H1 (cell line): ENCODE measurements around the gene ZMIZ1. TPM values are rescaled to one million over a fixed set of nuclear protein-coding genes. Genes with fewer than 3 reads are reported as not detected.
A peak's percentile ranks its signal among the peaks of the same experiment; 100 is the strongest.

ENCODE experiments used
- CTCF ChIA-PET: fragments of 300-600 bp; sonication (Branson Sonifier 250); formaldehyde crosslinking; loops from one replicate; lab custom pipeline; 2021; ENCODE audit not compliant: partially characterized antibody; lab: Charles Lee
- POLR2A ChIA-PET: fragments of 300-600 bp; sonication (Branson Sonifier 250); formaldehyde crosslinking; loops from one replicate; lab custom pipeline; 2021; ENCODE audit warnings: inconsistent platforms; ENCODE audit not compliant: partially characterized antibody; lab: Charles Lee
- DNase-seq, 2 experiments: peaks; one replicate each; pipeline versions ENCODE4 v3.0.0 to v3.0.0-alpha.2; 2010 to 2022; ENCODE audit warnings: low spot score in 2 of 2, low read depth in 1 of 2, mixed read lengths in 1 of 2
- FAIRE-seq: peaks from 2 replicates; lab custom pipeline; 2011; peaks lifted over from hg19 to GRCh38; lab: Jason Lieb, UNC
- H2AFZ ChIP-seq: 2 replicates; pipeline ENCODE4 v1.8.1; 2012; ENCODE audit warnings: low read length, inconsistent platforms
- H2AK5ac ChIP-seq: 2 replicates; pipeline ENCODE4 v1.6.1; 2013; ENCODE audit warnings: low read depth, low read length
- H2BK120ac ChIP-seq: replicated peaks from 2 replicates; pipeline ENCODE3; 2013; ENCODE audit warnings: low read depth, low read length, inconsistent platforms
- H2BK12ac ChIP-seq: 2 replicates; pipeline ENCODE4 v1.6.1; 2013; ENCODE audit warnings: low read depth, low read length
- H2BK15ac ChIP-seq: 2 replicates; pipeline ENCODE4 v1.6.1; 2013; ENCODE audit warnings: low read length
- H2BK20ac ChIP-seq: 2 replicates; pipeline ENCODE4 v1.6.1; 2013; ENCODE audit warnings: low read length
- H2BK5ac ChIP-seq: 2 replicates; pipeline ENCODE4 v1.6.1; 2013; ENCODE audit warnings: low read depth, low read length
- H3K14ac ChIP-seq: 2 replicates; pipeline ENCODE4 v1.6.1; 2013; ENCODE audit warnings: inconsistent platforms; ENCODE audit not compliant: insufficient read length
- H3K18ac ChIP-seq: 2 replicates; pipeline ENCODE4 v1.6.1; 2013; ENCODE audit warnings: low read length; ENCODE audit errors: extremely low read depth
- H3K23ac ChIP-seq: 2 replicates; pipeline ENCODE4 v1.6.1; 2013; ENCODE audit warnings: inconsistent platforms; ENCODE audit not compliant: insufficient read length
- H3K23me2 ChIP-seq: 2 replicates; pipeline ENCODE4 v1.6.1; 2013; ENCODE audit warnings: low read depth, low read length
- H3K27ac ChIP-seq: 2 replicates; pipeline ENCODE4 v1.6.1; 2011; ENCODE audit warnings: low read depth, low read length, inconsistent platforms
- H3K27me3 ChIP-seq, 4 experiments: replicated peaks in 1 of 4; 1 replicate in 1 of 4; 2 replicates in 3 of 4; pipeline versions ENCODE4 v1.6.1 to v1.8.1; 2011 to 2013; ENCODE audit warnings: low read length in 3 of 4, mild to moderate bottlenecking in 3 of 4, inconsistent platforms in 2 of 4, mixed read lengths in 2 of 4, moderate library complexity in 1 of 4; ENCODE audit not compliant: control insufficient read depth in 3 of 4, insufficient read depth in 3 of 4; ENCODE audit errors: extremely low read depth in 1 of 4
- H3K36me3 ChIP-seq, 4 experiments: 2 replicates each; pipeline versions ENCODE4 v1.6.1 to v1.8.1; 2011 to 2013; ENCODE audit warnings: mild to moderate bottlenecking in 4 of 4, low read length in 3 of 4, moderate library complexity in 2 of 4, control low read depth in 1 of 4, inconsistent platforms in 1 of 4; ENCODE audit not compliant: insufficient read depth in 4 of 4, control insufficient read depth in 2 of 4
- H3K4ac ChIP-seq: replicated peaks from 2 replicates; pipeline ENCODE3; 2013; ENCODE audit warnings: low read length, low read depth, mixed read lengths, inconsistent platforms; ENCODE audit not compliant: insufficient read length
- H3K4me1 ChIP-seq, 4 experiments: replicated peaks in 1 of 4; 1 replicate in 1 of 4; 2 replicates in 3 of 4; pipeline versions ENCODE4 v1.6.1 to v1.8.1; 2011 to 2013; ENCODE audit warnings: low read length in 3 of 4, inconsistent platforms in 2 of 4, mixed read lengths in 1 of 4; ENCODE audit not compliant: insufficient read depth in 4 of 4, control insufficient read depth in 3 of 4
- H3K4me2 ChIP-seq, 2 experiments: 2 replicates each; pipeline versions ENCODE4 v1.6.1 to v1.8.1; 2011 to 2013; ENCODE audit warnings: low read depth in 2 of 2, low read length in 2 of 2, control low read depth in 1 of 2, inconsistent platforms in 1 of 2, mild to moderate bottlenecking in 1 of 2; ENCODE audit not compliant: insufficient read depth in 1 of 2
- H3K4me3 ChIP-seq, 4 experiments: fragments of 200-600, 300-600 bp in 1 of 4; sonication (generic), shearing (Covaris generic), sonication (Bioruptor Twin) in 1 of 4; 2 replicates each; pipeline versions ENCODE4 v1.5.1 to v1.8.1; 2011 to 2016; ENCODE audit warnings: low read length in 4 of 4, low read depth in 3 of 4, control low read depth in 2 of 4, inconsistent platforms in 2 of 4, mild to moderate bottlenecking in 2 of 4, mixed read lengths in 1 of 4, moderate library complexity in 1 of 4; ENCODE audit not compliant: insufficient read depth in 2 of 4; ENCODE audit errors: extremely low read depth in 1 of 4
- H3K56ac ChIP-seq: replicated peaks from 2 replicates; pipeline ENCODE3; 2013; ENCODE audit warnings: low read depth, mild to moderate bottlenecking, mixed read lengths, low read length, inconsistent platforms; ENCODE audit not compliant: insufficient read length
- H3K79me1 ChIP-seq: 2 replicates; pipeline ENCODE4 v1.6.1; 2013; ENCODE audit warnings: low read depth, low read length, control low read depth
- H3K79me2 ChIP-seq, 2 experiments: 2 replicates each; pipeline versions ENCODE4 v1.6.1 to v1.8.1; 2012 to 2013; ENCODE audit warnings: low read length in 2 of 2, mild to moderate bottlenecking in 2 of 2, inconsistent platforms in 1 of 2; ENCODE audit not compliant: insufficient read depth in 2 of 2, control insufficient read depth in 1 of 2
- H3K9ac ChIP-seq, 4 experiments: replicated peaks in 1 of 4; 1 replicate in 1 of 4; 2 replicates in 3 of 4; pipeline versions ENCODE4 v1.6.1 to v1.8.1; 2011 to 2013; ENCODE audit warnings: low read depth in 3 of 4, low read length in 3 of 4, control low read depth in 2 of 4, mild to moderate bottlenecking in 2 of 4, moderate library complexity in 2 of 4, inconsistent platforms in 1 of 4; ENCODE audit errors: extremely low read depth in 1 of 4
- H3K9me3 ChIP-seq, 2 experiments: 2 replicates each; pipeline versions ENCODE4 v1.6.1 to v1.8.1; 2012 to 2013; ENCODE audit warnings: mild to moderate bottlenecking in 2 of 2, moderate library complexity in 2 of 2, control low read depth in 1 of 2, inconsistent platforms in 1 of 2, low read depth in 1 of 2, low read length in 1 of 2, mixed read lengths in 1 of 2; ENCODE audit not compliant: insufficient read depth in 2 of 2
- H4K20me1 ChIP-seq, 2 experiments: replicated peaks in 1 of 2; 2 replicates each; pipeline versions ENCODE3 to v1.8.1; 2011 to 2013; ENCODE audit warnings: inconsistent platforms in 2 of 2, low read length in 2 of 2, mild to moderate bottlenecking in 1 of 2; ENCODE audit not compliant: insufficient read depth in 2 of 2, control insufficient read depth in 1 of 2
- H4K5ac ChIP-seq: 2 replicates; pipeline ENCODE4 v1.6.1; 2013; ENCODE audit warnings: low read length, low read depth, mixed read lengths, inconsistent platforms; ENCODE audit not compliant: insufficient read length
- H4K8ac ChIP-seq: 2 replicates; pipeline ENCODE4 v1.8.0; 2013; ENCODE audit warnings: mild to moderate bottlenecking, moderate library complexity, low read length, inconsistent platforms; ENCODE audit not compliant: insufficient read depth; ENCODE audit errors: extremely low read depth
- H4K91ac ChIP-seq: replicated peaks from 2 replicates; pipeline ENCODE3; 2013; ENCODE audit warnings: low read length, mixed read lengths, inconsistent platforms; ENCODE audit not compliant: insufficient read length
- ASH2L ChIP-seq: fragments of 200-600, 300-600 bp; sonication (generic); IDR thresholded peaks from one replicate; pipeline ENCODE4 v1.7.1; 2017; ENCODE audit warnings: low read length
- BACH1 ChIP-seq: IDR thresholded peaks from 2 replicates; pipeline ENCODE4 v1.6.1; 2012; ENCODE audit warnings: low read length, improper control_type of control experiment
- CBX8 ChIP-seq: fragments of 300-800, 300-1000 bp; sonication (generic); IDR thresholded peaks from 2 replicates; pipeline ENCODE4 v1.7.1; 2016; ENCODE audit warnings: low read depth, low read length, borderline replicate concordance
- CREB1 ChIP-seq: IDR thresholded peaks from 2 replicates; pipeline ENCODE4 v1.6.1; 2012; ENCODE audit warnings: inconsistent platforms
- EZH2 ChIP-seq: fragments of 200-600 bp; sonication (generic); IDR thresholded peaks from 2 replicates; pipeline ENCODE4 v1.7.1; 2012; ENCODE audit warnings: low read depth, mild to moderate bottlenecking, moderate library complexity, low read length, inconsistent platforms; ENCODE audit not compliant: severe bottlenecking
- GTF2F1 ChIP-seq: IDR thresholded peaks from 2 replicates; pipeline ENCODE4 v1.6.1; 2012; ENCODE audit warnings: low read depth, low read length, improper control_type of control experiment, borderline replicate concordance
- HDAC6 ChIP-seq: IDR thresholded peaks from one replicate; pipeline ENCODE4 v1.7.1; 2012; ENCODE audit warnings: low read depth, mild to moderate bottlenecking, inconsistent platforms, low read length, moderate library complexity
- KDM1A ChIP-seq: fragments of 200-600, 300-600 bp; sonication (generic); IDR thresholded peaks from 2 replicates; pipeline ENCODE4 v1.7.1; 2016; ENCODE audit warnings: mild to moderate bottlenecking, low read length, borderline replicate concordance
- SAP30 ChIP-seq: fragments of 300-600 bp; sonication (generic); IDR thresholded peaks from 2 replicates; pipeline ENCODE4 v1.7.1; 2012; ENCODE audit warnings: low read length, moderate library complexity, mild to moderate bottlenecking, inconsistent platforms; ENCODE audit not compliant: insufficient read depth, insufficient replicate concordance
- SRF ChIP-seq: IDR thresholded peaks from 2 replicates; pipeline ENCODE4 v1.6.1; 2011; ENCODE audit warnings: mild to moderate bottlenecking, low read depth, low read length, moderate library complexity
- TAF7 ChIP-seq: optimal IDR thresholded peaks from 2 replicates; pipeline ENCODE3; 2011; ENCODE audit warnings: low read depth, mild to moderate bottlenecking, inconsistent platforms, low read length, moderate library complexity, borderline replicate concordance
- TCF12 ChIP-seq: IDR thresholded peaks from 2 replicates; pipeline ENCODE4 v1.6.1; 2011; ENCODE audit warnings: low read depth, mild to moderate bottlenecking, low read length
- WGBS, 2 experiments: shearing (Covaris generic) in 1 of 2; methylation state at CpG; one replicate each; pipeline versions ENCODE4 v1.1.6 to v1.1.7; 2013 to 2015; ENCODE audit warnings: low lambda C conversion rate in 2 of 2, mixed read lengths in 2 of 2, inconsistent platforms in 1 of 2, low coverage in 1 of 2, missing lambda C conversion rate in 1 of 2; ENCODE audit not compliant: insufficient replicate concordance in 2 of 2, insufficient coverage in 1 of 2, insufficient read length in 1 of 2; ENCODE audit errors: extremely low coverage in 1 of 2, missing lambda C conversion rate in 1 of 2; 5-methylcytosine and 5-hydroxymethylcytosine counted together
- polyA plus RNA-seq, 7 experiments: library from polyadenylated mRNA; depleted of rRNA in 3 of 7; stranded (reverse) in 5 of 7; unstranded in 2 of 7; fragments of >200 nt in 5 of 7; fragments of 200-250 nt in 2 of 7; gene quantifications; 1 replicate in 5 of 7; 2 replicates in 1 of 7; 4 replicates in 1 of 7; pipeline versions ENCODE4 v1.2.1 to v1.2.3, GENCODE V29; 2011 to 2013; ENCODE audit warnings: missing spikeins in 2 of 7, mixed read lengths in 2 of 7
- total RNA-seq: library from RNA; stranded (reverse); fragmentation: NEBNext Ultra II Directional; extraction: Animal tissue kit (Norgen Biotek cat#: 25700); gene quantifications from 2 replicates; pipeline ENCODE4 v1.2.1, GENCODE V29; 2021
- TF ChIP-seq, protein P1 (sequence below): IDR thresholded peaks from 2 replicates; pipeline ENCODE4 v1.6.1; 2012; ENCODE audit warnings: inconsistent platforms

Gene ZMIZ1
- total and polyA plus RNA-seq, 2 of the 8 experiments (the other 6 are each of a cell fraction or from before 2014, with no cell fraction given), result 8.1 to 28.0 TPM

DNA sequence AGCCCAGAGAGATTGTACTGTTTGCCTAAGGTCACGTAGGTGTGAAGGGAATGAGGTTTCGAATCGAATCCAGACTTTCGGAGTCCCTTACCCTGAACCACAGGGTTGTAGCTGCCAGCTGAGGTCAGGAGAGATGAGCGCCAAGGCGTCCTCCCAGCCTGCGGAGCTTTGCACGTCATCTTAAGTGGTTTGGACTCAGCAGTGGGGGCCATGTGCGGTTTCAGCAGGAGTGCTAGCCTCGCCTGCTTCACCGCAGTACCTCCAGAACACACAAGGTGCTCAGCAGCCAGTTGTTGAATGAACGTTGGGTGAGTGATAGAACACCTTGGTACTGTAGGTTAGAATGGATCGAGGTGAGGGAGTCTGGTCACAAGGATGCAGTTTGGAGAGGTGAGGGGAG lies 203.6 kb downstream of the ZMIZ1 start:
- no peak overlapping the region for H3K4me3 ChIP-seq
- FAIRE-seq, result no peak
- H3K4ac ChIP-seq, result no peak overlapping the region
- peaks cover 6% of the 10 kb centered on the region; the same call in 1 of the 2 replicates for H3K79me1 ChIP-seq
- H4K91ac ChIP-seq, result no peak overlapping the region
- H3K9ac ChIP-seq, result no peak overlapping the region
- ChIA-PET CTCF (interaction anchor here (1.1 to 2.2 kb wide), 3 partner anchors 15 to 215 kb away, joined by 4 to 7 read pairs (median 5); no protein-coding TSS in a partner anchor), POLR2A (interaction anchor here (0.9 kb wide), 1 partner anchor 8 kb away, joined by 3 read pairs; no protein-coding TSS in a partner anchor)
- H4K20me1 ChIP-seq, result peaks cover 5 to 13% of the 10 kb centered on the region in 2 experiments
- no peak for DNase-seq
- no peaks in the 10 kb centered on the region for H3K23me2 ChIP-seq
- no peak overlapping the region for H2BK120ac ChIP-seq
- H2AK5ac ChIP-seq, result no peak overlapping the region
- peaks cover 0 to 3% (median 0%) of the 10 kb centered on the region in 4 experiments; a peak in 3 of 8 replicates for H3K36me3 ChIP-seq
- no peaks in the 10 kb centered on the region for H3K9me3 ChIP-seq
- 85% methylated on average over 13 of the region's 13 CpGs; no CpG with 5 or more reads in 1 of the 2 experiments for WGBS, 2 experiments
- H2BK5ac ChIP-seq, result no peak overlapping the region; the same call in 1 of the 2 replicates
- no peak overlapping the region for H3K18ac ChIP-seq
- no peak overlapping the region for H2BK12ac ChIP-seq
- no peak overlapping the region for H4K5ac ChIP-seq
- H2AFZ ChIP-seq, result no peak overlapping the region
- H2BK20ac ChIP-seq, result no peak overlapping the region
- H3K27ac ChIP-seq, result no peak overlapping the region
- H4K8ac ChIP-seq, result peak overlapping the region; percentile 35; the same call in 1 of the 2 replicates
- no peak overlapping the region for H2BK15ac ChIP-seq
- no peaks in the 10 kb centered on the region for H3K79me2 ChIP-seq
- H3K27me3 ChIP-seq, result no peaks in the 10 kb centered on the region
- H3K14ac ChIP-seq, result no peak overlapping the region
- no peak overlapping the region for H3K23ac ChIP-seq
- no peak overlapping the region for H3K56ac ChIP-seq
- no peaks in the 10 kb centered on the region; a peak in 3 of 7 replicates for H3K4me1 ChIP-seq
- no peak overlapping the region for H3K4me2 ChIP-seq
- TF ChIP-seq TCF12 (no peak), TAF7 (no peak), CBX8 (no peak), ASH2L (no peak), CREB1 (no peak), BACH1 (no peak), SRF (no peak), SAP30 (no peak), EZH2 (no peak), GTF2F1 (no peak), HDAC6 (no peak), KDM1A (no peak)
- TF ChIP-seq, protein P1, sequence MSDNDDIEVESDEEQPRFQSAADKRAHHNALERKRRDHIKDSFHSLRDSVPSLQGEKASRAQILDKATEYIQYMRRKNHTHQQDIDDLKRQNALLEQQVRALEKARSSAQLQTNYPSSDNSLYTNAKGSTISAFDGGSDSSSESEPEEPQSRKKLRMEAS, result no peak
